Activated naive CD8-positive, alpha-beta T cell treated with anti-CD3 and anti-CD28 coated beads for 36 hours (primary cell): ENCODE results near the gene STX2. TPM values are rescaled to one million over a fixed set of nuclear protein-coding genes. Genes with fewer than 3 reads are reported as not detected.
"Not testable (repeated sequence)": the region's sequence is repeated elsewhere in the genome, so short reads cannot be mapped to it uniquely, and the experiment has no call there.

ENCODE experiments used
- DNase-seq: peaks from one replicate; pipeline ENCODE4 v3.0.0; 2021
- H3K27ac Mint-ChIP-seq: one replicate; pipeline ENCODE4 v1.8.0; 2022; ENCODE audit warnings: mild to moderate bottlenecking, moderate library complexity, mixed read lengths
- H3K27me3 Mint-ChIP-seq: one replicate; pipeline ENCODE4 v1.8.0; 2022; ENCODE audit warnings: mild to moderate bottlenecking, mixed read lengths
- H3K36me3 Mint-ChIP-seq: one replicate; pipeline ENCODE4 v1.8.0; 2021; ENCODE audit warnings: mild to moderate bottlenecking, mixed read lengths
- H3K4me1 Mint-ChIP-seq: one replicate; pipeline ENCODE4 v1.8.0; 2021; ENCODE audit warnings: mixed read lengths
- H3K4me3 Mint-ChIP-seq: one replicate; pipeline ENCODE4 v1.8.0; 2022; ENCODE audit warnings: mild to moderate bottlenecking, moderate library complexity, mixed read lengths
- H3K9me3 Mint-ChIP-seq: one replicate; pipeline ENCODE4 v1.8.0; 2022; ENCODE audit warnings: mixed read lengths
- total RNA-seq, 2 experiments: library from RNA; stranded (reverse); gene quantifications; one replicate each; pipeline ENCODE4 v1.2.3, GENCODE V29; 2021

STX2 gene
- 10 to 100 TPM; 13.8 to 14.0 TPM for total RNA-seq

DNA sequence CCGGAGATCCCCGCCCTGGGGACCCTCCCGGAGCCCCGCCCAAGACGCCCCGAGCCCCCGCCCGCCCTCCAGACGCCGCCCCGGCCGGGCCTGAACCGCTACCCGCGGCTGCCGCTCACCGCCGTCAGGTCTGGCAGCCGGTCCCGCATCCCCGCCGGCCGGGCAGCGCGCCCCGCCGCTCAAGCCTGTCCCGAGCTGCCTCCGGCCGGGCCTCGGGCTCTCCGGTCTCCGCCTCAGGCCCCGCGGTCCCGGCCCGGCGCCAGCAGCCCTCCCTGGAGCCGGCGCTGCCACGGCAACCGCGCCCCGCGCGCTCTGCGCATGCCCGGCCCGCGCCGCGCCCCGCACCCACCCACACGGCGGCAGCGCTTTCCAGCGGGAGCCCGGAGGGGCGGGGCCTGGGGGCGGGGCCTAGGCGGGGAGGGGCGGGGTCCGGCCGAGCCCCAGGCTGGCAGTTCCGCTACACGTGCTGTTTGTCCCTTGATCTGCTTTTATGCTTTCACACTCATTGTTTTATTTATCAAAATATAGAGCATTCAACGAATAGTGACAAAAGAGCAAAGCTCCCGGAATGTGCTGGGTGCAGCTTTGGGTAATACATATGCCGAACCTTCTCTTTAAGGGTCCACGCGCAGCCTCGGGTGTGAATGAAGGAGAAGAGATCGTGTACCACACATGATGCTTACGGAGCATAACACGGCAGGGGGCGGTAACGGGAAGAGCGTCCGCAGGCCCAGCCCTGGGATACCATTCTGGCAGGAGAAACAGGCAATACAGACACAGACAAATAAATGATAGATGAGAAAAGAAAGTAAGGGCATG is at the start of gene STX2:
TSS of gene STX2 (minus strand) at position 300 of the 819 bp plus-strand sequence. CDS start at position 149, 151 bp downstream.
- Mint-ChIP-seq H3K9me3 (no peaks in the 10 kb centered on the region), H3K4me1 (peaks cover 24% of the 10 kb centered on the region), H3K4me3 (peak within 1 kb of the TSS; percentile 85), H3K27ac (peak within 1 kb of the TSS; percentile 80), H3K27me3 (no peaks in the 10 kb centered on the region), H3K36me3 (peaks cover 3% of the 10 kb centered on the region)
- DNase-seq = peak; percentile 91

DNA sequence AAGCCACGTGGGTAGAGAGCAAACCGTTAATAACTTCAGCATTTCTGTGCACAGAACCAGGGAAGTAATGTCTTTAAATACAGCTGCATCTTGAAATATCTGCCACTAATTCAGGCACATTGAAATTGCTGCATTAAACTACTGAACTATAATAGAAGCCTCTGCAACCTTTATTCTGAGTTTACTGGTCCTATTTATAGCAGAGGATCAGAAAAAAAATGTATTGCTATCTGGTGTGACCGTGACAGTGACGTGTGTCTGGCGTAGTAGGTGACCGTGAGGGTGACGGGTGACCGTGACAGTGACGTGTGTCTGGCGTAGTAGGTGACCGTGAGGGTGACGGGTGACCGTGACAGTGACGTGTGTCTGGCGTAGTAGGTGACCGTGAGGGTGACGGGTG is 48.1 kb upstream of the STX2 start:
- not testable (repeated sequence) for H3K36me3 Mint-ChIP-seq, H3K27me3 Mint-ChIP-seq, DNase-seq, H3K4me3 Mint-ChIP-seq, H3K9me3 Mint-ChIP-seq, H3K4me1 Mint-ChIP-seq, H3K27ac Mint-ChIP-seq

DNA sequence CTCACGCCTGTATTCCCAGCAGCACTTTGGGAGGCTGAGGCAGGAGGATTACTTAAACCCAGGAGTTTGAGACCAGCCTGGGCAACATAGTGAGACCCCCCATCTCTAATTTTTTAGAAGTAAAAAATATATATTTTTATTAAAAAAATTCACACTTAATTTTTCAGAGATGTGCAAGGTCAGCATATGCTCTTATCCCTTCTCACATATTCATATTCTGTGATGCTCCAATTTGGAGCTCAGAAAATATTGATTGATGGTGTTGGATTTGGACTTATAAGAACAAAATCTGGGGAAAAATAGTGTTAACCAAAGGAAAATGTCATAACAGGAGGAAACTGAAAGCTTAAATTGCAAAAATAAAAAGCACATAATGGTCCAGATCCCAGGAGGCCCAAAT is 42.5 kb upstream of the STX2 start:
- Mint-ChIP-seq H3K9me3 (no peaks in the 10 kb centered on the region), H3K27me3 (no peaks in the 10 kb centered on the region), H3K4me1 (peaks cover 27% of the 10 kb centered on the region), H3K27ac (no peak overlapping the region), H3K4me3 (no peak overlapping the region), H3K36me3 (peaks cover 12% of the 10 kb centered on the region)
- DNase-seq = no peak

DNA sequence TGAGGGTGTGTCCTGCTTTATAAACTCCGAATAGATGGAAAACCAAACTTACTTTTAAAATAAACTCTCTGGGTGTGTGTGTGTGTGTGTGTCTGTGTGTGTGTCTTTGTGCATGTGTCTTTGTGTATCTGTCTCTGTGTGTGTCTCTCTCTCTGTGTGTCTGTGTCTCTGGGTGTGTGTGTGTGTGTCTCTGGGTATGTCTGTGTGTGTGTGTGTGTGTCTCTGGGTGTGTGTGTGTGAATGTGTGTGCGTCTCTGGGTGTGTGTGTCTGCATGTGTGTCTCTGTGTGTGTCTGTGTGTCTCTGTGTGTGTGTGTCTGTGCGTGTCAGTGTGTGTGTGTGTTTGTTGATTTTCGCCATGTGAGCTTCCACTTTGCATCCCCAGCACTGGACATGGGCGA is 42.0 kb upstream of the STX2 start:
- Mint-ChIP-seq H3K4me1 (peaks cover 31% of the 10 kb centered on the region), H3K9me3 (no peaks in the 10 kb centered on the region), H3K36me3 (peaks cover 17% of the 10 kb centered on the region), H3K27me3 (no peaks in the 10 kb centered on the region), H3K4me3 (no peak overlapping the region), H3K27ac (no peak overlapping the region)
- DNase-seq = no peak

DNA sequence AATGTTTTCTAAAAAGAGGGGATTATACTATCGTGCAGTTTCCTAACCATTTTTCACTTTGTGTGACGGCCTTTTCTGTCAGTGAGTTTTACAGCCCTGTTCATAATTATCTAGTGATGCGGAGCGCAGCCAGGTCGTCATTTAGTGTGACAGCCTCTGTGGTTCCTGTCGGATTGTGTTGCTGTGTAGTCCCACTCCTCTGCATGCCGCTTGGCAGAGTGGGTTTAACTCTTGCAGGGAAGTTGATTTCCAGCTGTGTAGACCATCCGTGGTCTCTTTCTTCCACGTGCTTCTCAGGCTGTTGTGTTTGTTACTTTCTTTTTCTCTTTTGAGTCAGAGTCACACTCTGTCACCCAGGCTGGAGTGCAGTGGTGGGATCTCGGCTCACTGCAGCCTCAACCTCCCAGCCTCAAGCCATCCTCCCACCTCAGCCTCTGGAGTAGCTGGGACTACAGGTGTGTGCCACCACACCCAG is 41.4 kb upstream of the STX2 start:
- Mint-ChIP-seq H3K36me3 (peaks cover 22% of the 10 kb centered on the region), H3K9me3 (no peaks in the 10 kb centered on the region), H3K27me3 (no peaks in the 10 kb centered on the region), H3K27ac (peak overlapping the region; percentile 27), H3K4me3 (peak overlapping the region; percentile 55), H3K4me1 (peaks cover 37% of the 10 kb centered on the region)
- DNase-seq = peak; percentile 25

DNA sequence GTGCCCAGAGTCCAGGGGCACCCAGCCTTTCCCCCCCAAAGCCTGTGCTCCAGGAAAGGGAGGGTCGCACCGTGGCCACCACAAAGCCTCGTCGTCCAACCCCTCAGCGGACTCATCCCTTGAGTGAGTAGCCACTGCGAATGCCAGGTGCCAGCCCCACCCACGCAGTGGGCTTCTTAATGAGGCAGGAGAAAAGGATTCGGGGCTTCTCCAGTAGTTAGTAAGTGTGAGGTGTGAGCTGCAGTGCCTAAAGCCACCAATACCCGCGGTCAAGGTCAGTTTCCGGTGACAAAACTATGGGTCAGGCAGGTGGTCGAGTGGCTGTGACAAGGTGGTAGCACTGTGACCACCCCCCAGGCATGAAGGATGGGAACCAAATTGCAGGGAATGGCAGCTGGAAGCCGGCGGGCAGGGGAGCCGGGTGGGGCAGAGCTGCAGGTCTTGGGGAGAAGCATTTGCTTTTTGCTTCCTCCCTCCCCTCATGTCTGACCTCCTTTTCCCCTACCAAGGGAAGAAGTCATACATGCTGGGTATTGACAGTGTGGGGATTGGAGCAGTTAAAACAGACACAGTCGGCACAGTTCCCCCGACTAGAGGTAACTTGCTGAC is 40.8 kb upstream of the STX2 start:
- DNase-seq = no peak
- H3K4me3 Mint-ChIP-seq = no peak overlapping the region
- H3K27ac Mint-ChIP-seq = peak overlapping the region; percentile 27
- H3K36me3 Mint-ChIP-seq = peaks cover 27% of the 10 kb centered on the region
- H3K27me3 Mint-ChIP-seq = no peaks in the 10 kb centered on the region
- no peaks in the 10 kb centered on the region for H3K9me3 Mint-ChIP-seq
- H3K4me1 Mint-ChIP-seq = peaks cover 41% of the 10 kb centered on the region

DNA sequence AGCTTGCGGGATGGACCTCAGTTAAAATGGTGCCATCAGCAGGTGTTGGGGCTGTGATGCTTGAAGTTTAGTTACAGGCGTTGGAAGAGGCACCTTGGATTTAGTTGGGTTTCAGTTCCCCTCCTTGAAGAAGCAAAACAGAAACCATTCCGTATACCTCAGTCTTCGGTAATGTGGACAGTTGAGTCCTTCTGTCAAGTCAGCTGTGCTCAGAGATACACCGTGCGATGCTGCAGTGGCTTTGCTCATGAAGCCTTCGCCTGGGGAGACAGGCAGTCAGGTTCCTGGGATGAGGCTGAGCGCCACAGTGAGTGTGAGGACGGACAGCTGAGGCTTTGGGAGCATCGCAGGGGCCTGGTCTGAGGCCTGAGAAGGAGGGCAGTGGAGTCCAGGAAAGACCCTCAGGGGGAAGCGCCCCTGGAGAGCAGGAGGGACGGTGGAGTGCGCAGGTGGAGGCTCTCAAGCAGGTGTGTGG is 40.2 kb upstream of the STX2 start:
- peak overlapping the region; percentile 13 for H3K4me3 Mint-ChIP-seq
- H3K27me3 Mint-ChIP-seq = no peaks in the 10 kb centered on the region
- H3K4me1 Mint-ChIP-seq = peaks cover 47% of the 10 kb centered on the region
- H3K36me3 Mint-ChIP-seq = peaks cover 34% of the 10 kb centered on the region
- no peak for DNase-seq
- peak overlapping the region; percentile 75 for H3K27ac Mint-ChIP-seq
- H3K9me3 Mint-ChIP-seq = no peaks in the 10 kb centered on the region

DNA sequence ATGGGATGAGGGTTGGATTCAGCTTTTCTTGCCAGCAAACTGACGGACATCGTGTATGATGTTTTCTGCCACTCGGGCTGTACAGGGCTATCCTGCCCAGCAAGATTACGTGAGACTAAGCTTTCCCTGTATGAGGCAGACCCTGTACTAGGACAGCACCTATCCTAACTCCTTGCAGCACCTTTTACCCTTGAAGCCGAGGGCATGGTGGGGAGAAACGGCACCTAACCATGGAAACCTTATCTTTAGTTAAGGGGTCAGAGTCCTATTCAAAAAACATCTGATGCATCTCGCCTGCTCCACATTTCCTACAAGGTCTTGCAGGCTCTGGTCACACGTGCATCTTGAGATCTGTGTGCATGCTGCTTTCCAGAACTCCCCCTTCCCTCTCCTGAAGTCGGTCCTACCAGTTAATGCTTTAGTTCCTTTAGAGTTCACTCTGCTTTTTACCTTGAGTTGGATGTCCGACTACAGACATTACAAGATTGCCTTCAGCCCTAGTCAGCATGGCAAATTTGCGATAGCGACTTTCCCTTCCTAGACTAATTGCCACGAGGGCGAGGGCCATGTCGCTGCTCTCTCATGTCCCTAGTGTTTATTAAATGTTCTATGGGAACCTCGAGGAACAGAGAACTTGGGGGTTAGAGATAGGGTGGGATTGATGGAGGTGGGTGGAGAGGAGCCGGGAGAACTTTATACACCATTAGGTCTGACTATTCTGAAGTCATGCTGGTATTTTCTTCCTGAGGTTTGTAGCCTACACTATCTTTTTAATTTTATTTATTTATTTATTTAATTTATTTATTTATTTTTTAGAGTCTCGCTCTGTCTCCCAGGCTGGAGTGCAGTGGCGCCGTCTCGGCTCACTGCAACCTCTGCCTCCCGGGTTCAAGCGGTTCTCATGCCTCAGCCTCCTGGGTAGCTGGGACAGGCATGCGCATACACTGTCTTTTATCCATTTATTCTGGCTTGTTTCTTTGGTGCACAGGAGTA is 39.4 kb upstream of the STX2 start:
- Mint-ChIP-seq H3K36me3 (peaks cover 41% of the 10 kb centered on the region), H3K9me3 (no peaks in the 10 kb centered on the region), H3K27me3 (no peaks in the 10 kb centered on the region), H3K4me1 (peaks cover 55% of the 10 kb centered on the region), H3K27ac (peak overlapping the region; percentile 61), H3K4me3 (no peak overlapping the region)
- DNase-seq = no peak

DNA sequence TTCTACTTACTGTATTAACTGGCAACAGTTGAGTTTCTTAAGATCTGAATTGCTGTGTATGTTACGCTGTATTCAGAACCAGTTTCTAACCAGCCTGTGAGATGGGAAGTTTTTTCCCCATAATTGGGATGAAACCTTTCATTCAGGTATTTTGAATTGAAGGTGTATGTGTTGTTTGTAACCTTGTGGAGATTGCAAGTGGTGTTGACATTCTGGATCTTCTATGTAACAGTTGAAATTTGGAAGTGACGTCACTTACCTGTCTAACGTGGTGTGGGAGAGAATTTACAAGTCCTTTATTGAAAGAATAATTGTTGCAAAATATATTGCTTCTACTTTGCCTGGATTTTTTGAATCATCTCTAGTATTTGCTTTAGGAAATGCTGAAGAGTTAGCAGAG is 38.3 kb upstream of the STX2 start:
- Mint-ChIP-seq H3K4me3 (no peak overlapping the region), H3K27me3 (peaks cover 5% of the 10 kb centered on the region), H3K4me1 (peaks cover 55% of the 10 kb centered on the region), H3K27ac (peak overlapping the region; percentile 57), H3K36me3 (peaks cover 52% of the 10 kb centered on the region), H3K9me3 (no peaks in the 10 kb centered on the region)
- DNase-seq = no peak

DNA sequence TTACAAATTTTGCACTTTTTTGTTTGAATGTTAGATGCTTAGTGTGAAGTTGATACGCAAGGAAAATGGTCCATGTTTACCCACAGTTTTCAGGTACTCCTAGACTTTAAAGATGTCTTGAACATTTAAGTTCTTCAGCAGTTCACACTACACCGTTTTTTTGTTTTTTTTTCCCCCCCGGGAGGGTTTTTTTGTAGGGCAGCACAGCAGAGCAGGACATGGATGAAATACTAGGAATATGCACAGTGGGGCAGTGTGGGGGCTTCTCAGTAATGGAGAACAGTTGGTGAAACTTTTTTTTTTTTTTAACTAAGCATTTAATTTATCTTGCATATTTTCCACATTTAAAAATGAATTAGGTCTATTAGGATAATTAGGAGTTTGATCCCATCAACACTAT is 37.7 kb upstream of the STX2 start:
- no peak for DNase-seq
- Mint-ChIP-seq H3K27ac (peak overlapping the region; percentile 47), H3K4me3 (no peak overlapping the region), H3K4me1 (peaks cover 55% of the 10 kb centered on the region), H3K27me3 (peaks cover 5% of the 10 kb centered on the region), H3K36me3 (peaks cover 52% of the 10 kb centered on the region), H3K9me3 (no peaks in the 10 kb centered on the region)

DNA sequence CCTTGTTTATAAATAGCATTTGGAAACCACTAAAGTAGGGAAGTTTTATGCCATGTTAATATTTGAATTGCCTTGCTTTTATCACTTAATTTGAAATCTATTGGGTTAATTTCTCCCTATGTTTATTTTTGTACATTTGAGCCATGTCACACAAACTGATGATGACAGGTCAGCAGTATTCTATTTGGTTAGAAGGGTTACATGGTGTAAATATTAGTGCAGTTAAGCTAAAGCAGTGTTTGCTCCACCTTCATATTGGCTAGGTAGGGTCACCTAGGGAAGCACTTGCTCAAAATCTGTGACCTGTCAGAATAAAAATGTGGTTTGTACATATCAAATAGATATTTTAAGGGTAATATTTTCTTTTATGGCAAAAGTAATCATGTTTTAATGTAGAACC is 37.2 kb upstream of the STX2 start:
- H3K9me3 Mint-ChIP-seq = no peaks in the 10 kb centered on the region

DNA sequence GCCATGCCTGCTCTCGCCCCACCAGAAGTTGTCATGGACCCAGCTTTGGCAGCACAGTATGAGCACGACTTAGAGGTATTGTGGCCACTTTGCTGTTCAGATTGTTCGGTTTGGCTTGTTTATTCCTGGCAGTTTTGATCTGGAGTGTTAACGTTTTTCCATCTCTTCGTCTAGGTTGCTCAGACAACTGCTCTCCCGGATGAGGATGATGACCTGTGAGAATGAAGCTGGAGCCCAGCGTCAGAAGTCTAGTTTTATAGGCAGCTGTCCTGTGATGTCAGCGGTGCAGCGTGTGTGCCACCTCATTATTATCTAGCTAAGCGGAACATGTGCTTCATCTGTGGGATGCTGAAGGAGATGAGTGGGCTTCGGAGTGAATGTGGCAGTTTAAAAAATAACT is 36.7 kb upstream of the STX2 start:
- peak overlapping the region; percentile 74 for H3K27ac Mint-ChIP-seq
- not testable (repeated sequence) for DNase-seq, H3K9me3 Mint-ChIP-seq, H3K27me3 Mint-ChIP-seq
- peaks cover 62% of the 10 kb centered on the region for H3K4me1 Mint-ChIP-seq
- H3K36me3 Mint-ChIP-seq = peaks cover 58% of the 10 kb centered on the region
- peak overlapping the region; percentile 71 for H3K4me3 Mint-ChIP-seq

More for the DNA sequence above, 37.2 kb upstream of the STX2 start:
- peaks cover 5% of the 10 kb centered on the region for H3K27me3 Mint-ChIP-seq
- no peak for DNase-seq
- no peak overlapping the region for H3K4me3 Mint-ChIP-seq
- peaks cover 52% of the 10 kb centered on the region for H3K36me3 Mint-ChIP-seq
- H3K27ac Mint-ChIP-seq = no peak overlapping the region
- H3K4me1 Mint-ChIP-seq = peaks cover 57% of the 10 kb centered on the region

DNA sequence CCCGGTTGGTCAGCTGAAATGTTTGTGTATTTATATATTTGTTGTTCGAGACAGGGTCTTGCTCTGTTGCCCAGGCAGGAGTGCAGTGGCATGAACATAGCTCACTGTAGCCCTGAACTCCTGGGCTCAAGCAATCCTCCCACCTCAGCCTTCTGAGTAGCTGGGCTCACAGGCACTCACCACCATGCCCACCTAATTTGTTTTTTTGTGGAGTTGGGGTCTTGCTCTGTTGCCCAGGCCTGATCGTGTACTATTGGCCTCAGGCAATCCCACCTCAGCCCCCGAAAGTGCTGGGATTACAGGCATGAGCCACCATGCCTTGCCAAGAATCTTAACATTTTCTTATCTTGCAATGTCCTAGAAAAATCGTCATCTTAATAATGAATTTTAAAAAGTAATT is 36.1 kb upstream of the STX2 start:
- H3K36me3 Mint-ChIP-seq = peaks cover 61% of the 10 kb centered on the region
- peak overlapping the region; percentile 98 for H3K4me3 Mint-ChIP-seq
- peaks cover 62% of the 10 kb centered on the region for H3K4me1 Mint-ChIP-seq
- H3K9me3 Mint-ChIP-seq = no peaks in the 10 kb centered on the region
- H3K27me3 Mint-ChIP-seq = peaks cover 5% of the 10 kb centered on the region
- H3K27ac Mint-ChIP-seq = peak overlapping the region; percentile 99
- no peak for DNase-seq

DNA sequence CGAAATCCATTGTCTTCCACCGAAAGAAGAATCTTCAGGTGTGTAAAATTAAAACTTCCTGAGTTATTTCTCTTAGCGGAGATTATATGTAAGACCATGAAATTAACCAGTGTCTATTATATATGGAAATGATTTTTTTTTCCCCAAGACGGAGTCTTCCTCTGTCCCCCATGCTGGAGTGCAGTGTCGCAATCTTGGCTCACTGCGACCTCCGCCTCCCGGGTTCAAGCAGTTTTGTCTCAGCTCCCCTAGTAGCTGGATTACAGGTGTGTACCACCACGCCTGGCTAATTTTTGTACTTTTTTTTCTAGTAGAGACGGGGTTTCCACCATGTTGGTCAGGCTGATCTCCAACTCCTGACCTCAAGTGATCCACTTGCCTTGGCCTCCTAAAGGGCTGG is 35.6 kb upstream of the STX2 start:
- Mint-ChIP-seq H3K36me3 (peaks cover 63% of the 10 kb centered on the region), H3K27me3 (peaks cover 5% of the 10 kb centered on the region), H3K9me3 (no peaks in the 10 kb centered on the region), H3K27ac (peak overlapping the region; percentile 99), H3K4me3 (peak overlapping the region; percentile 98), H3K4me1 (peaks cover 58% of the 10 kb centered on the region)
- DNase-seq = no peak
